ENCODE results near the gene TSPAN18. TPM values are rescaled to one million over a fixed set of nuclear protein-coding genes. Genes with fewer than 3 reads are reported as not detected.

Gene TSPAN18
- total RNA-seq, 1 donor, result 5.8 TPM

DNA sequence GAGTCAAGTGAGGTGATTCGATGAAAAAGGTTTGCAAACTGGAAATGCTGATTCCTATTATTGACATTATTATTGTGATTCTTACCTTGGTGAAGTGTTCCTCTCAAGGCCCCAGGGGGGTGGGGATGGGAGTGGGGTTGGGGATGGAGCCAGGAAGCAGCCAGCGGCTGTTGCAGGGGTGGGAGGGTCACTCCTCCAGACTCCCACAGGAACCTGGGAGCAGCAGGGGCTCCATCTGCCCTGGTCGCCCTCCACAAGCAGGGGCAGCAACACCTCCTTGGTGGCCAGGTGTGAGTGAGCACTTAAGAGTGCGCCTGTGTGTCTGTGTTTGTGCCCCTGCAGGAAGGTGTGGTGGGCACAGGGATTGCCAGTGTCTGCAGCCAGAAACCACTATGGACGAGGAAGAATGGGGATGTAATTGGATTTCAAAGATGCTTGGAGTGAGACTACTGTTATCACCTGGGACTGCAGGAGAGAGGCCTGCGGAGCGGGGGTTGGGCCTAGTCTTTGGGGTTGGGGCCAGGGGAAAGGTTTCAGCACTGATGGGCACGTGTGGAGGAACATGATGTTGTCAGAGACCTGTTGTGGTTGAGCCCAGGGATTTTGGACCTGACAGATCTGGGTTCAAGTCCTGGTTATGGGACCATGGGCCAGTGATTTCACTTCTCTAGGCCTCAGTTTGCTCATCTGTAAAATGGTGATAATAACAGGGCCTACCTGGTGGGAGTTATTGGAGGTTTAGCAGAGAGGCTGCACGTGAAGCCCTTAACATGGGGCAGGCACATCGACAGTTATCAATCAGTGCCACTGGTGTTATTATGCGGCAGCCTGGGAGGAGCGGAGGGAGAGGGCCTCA is 227.5 kb downstream of the TSPAN18 start:
- H3K27ac ChIP-seq (ENCODE audit: low read depth, low read length), result no peak overlapping the region
- no peak overlapping the region for H3K4me2 ChIP-seq (ENCODE audit: insufficient read depth, low read length)
- peaks cover 12% of the 10 kb centered on the region for H3K4me1 ChIP-seq (ENCODE audit: insufficient read depth, low read length)
- no peaks in the 10 kb centered on the region for H3K9me3 ChIP-seq (ENCODE audit: low read depth, low read length)
- no peak overlapping the region for H2AFZ ChIP-seq (ENCODE audit: low read length)
- H3K4me3 ChIP-seq (ENCODE audit: insufficient read depth, low read length), result no peak overlapping the region
- TF ChIP-seq, protein P1, sequence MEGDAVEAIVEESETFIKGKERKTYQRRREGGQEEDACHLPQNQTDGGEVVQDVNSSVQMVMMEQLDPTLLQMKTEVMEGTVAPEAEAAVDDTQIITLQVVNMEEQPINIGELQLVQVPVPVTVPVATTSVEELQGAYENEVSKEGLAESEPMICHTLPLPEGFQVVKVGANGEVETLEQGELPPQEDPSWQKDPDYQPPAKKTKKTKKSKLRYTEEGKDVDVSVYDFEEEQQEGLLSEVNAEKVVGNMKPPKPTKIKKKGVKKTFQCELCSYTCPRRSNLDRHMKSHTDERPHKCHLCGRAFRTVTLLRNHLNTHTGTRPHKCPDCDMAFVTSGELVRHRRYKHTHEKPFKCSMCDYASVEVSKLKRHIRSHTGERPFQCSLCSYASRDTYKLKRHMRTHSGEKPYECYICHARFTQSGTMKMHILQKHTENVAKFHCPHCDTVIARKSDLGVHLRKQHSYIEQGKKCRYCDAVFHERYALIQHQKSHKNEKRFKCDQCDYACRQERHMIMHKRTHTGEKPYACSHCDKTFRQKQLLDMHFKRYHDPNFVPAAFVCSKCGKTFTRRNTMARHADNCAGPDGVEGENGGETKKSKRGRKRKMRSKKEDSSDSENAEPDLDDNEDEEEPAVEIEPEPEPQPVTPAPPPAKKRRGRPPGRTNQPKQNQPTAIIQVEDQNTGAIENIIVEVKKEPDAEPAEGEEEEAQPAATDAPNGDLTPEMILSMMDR (IDR thresholded peaks at IDR 0.05; ENCODE audit: extremely low read depth, low read depth, low read length), result no peak
- H3K36me3 ChIP-seq (ENCODE audit: insufficient read depth, low read length), result no peaks in the 10 kb centered on the region
- no peak for DNase-seq (ENCODE audit: insufficient read length, low spot score, missing footprints)
- H3K79me2 ChIP-seq (ENCODE audit: insufficient read depth, low read length), result no peaks in the 10 kb centered on the region
- no peaks in the 10 kb centered on the region for H4K20me1 ChIP-seq (ENCODE audit: insufficient read depth, low read length)
- H3K27me3 ChIP-seq (ENCODE audit: insufficient read depth, low read length), result peaks cover 20% of the 10 kb centered on the region

DNA sequence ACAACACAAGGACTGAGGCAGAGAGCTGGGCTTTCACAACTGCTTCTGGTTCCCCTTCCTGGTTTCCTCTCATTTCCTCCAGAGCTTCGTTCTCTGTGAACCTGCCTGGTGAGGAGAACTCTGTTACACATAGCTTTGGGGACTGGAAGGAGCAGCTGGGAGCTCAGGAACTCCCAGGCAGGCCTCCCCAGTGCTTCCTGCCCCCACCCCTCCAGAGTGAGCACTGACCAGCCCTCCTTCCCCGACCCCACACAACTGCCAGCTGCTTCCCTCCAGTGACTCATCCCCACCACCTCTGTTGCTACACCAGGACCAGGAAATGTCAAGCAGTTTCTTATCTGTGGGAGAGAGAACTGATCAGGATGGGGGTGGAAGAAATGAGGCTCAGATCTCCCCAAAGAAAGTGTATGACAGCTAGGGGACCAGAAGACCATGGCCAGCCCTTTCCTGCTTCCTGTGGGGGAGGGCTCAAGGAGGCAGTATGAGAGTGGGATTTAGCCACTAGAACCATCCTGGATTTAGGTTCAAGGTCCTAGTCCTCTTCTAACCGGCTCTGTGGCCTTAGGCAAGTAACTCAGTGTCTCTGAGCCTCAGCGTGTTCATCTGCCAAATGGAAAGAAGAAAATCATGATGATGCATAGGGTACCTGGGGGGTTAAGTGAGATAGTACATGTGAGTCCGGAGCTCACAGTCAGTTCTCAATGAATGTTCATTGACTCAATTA is 228.4 kb downstream of the TSPAN18 start:
- Histone ChIP-seq H3K79me2 (ENCODE audit: insufficient read depth, low read length) (no peaks in the 10 kb centered on the region), H3K4me3 (ENCODE audit: insufficient read depth, low read length) (no peak overlapping the region), H3K27me3 (ENCODE audit: insufficient read depth, low read length) (peaks cover 20% of the 10 kb centered on the region), H3K27ac (ENCODE audit: low read depth, low read length) (no peak overlapping the region), H3K9me3 (ENCODE audit: low read depth, low read length) (no peaks in the 10 kb centered on the region), H2AFZ (ENCODE audit: low read length) (no peak overlapping the region), H3K36me3 (ENCODE audit: insufficient read depth, low read length) (no peaks in the 10 kb centered on the region), H3K4me1 (ENCODE audit: insufficient read depth, low read length) (peaks cover 12% of the 10 kb centered on the region), H3K4me2 (ENCODE audit: insufficient read depth, low read length) (no peak overlapping the region), H4K20me1 (ENCODE audit: insufficient read depth, low read length) (no peaks in the 10 kb centered on the region)
- TF ChIP-seq, protein P1 (IDR thresholded peaks at IDR 0.05; ENCODE audit: extremely low read depth, low read depth, low read length), result no peak
- DNase-seq (ENCODE audit: insufficient read length, low spot score, missing footprints), result peak; percentile 96

DNA sequence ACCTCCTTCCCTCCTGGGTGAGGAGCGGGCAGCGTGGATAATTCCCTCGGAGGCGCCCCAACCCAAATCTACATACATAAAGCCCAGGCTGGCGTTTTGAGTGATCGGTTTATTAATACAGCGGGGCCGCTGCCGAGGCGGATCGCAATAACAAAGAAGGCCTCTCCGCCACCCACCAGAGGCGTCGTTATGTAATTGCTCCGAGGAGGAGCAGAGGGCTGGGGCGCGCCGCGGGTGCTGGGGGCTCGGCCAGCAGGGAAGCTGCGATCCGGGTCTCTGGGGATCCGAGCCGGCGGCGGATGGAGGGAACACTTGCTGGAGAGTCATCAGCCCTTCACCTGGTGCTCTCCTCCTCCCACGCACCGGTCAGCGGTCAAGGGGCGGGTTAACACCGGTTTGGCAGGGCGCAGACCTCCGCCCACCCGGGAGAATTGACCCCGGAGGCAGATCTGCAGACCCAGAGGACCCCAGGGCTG is 230.3 kb downstream of the TSPAN18 start:
- Histone ChIP-seq H3K27me3 (ENCODE audit: insufficient read depth, low read length) (peaks cover 20% of the 10 kb centered on the region), H2AFZ (ENCODE audit: low read length) (no peak overlapping the region), H3K79me2 (ENCODE audit: insufficient read depth, low read length) (no peaks in the 10 kb centered on the region), H3K4me3 (ENCODE audit: insufficient read depth, low read length) (no peak overlapping the region), H4K20me1 (ENCODE audit: insufficient read depth, low read length) (no peaks in the 10 kb centered on the region), H3K4me2 (ENCODE audit: insufficient read depth, low read length) (no peak overlapping the region), H3K4me1 (ENCODE audit: insufficient read depth, low read length) (peaks cover 12% of the 10 kb centered on the region), H3K9me3 (ENCODE audit: low read depth, low read length) (no peaks in the 10 kb centered on the region), H3K36me3 (ENCODE audit: insufficient read depth, low read length) (no peaks in the 10 kb centered on the region), H3K27ac (ENCODE audit: low read depth, low read length) (no peak overlapping the region)
- TF ChIP-seq, protein P1 (IDR thresholded peaks at IDR 0.05; ENCODE audit: extremely low read depth, low read depth, low read length), result no peak
- DNase-seq (ENCODE audit: insufficient read length, low spot score, missing footprints), result no peak
